ENCODE data around the gene MRPL20.
"Not testable (repeated sequence)": the region's sequence is repeated elsewhere in the genome, so short reads cannot be mapped to it uniquely, and the experiment has no call there.

Gene MRPL20

GRCh38 chr1:1390675-1391074 is 16.4 kb downstream of the MRPL20 start:
- DNase-seq, result no peak

DNA sequence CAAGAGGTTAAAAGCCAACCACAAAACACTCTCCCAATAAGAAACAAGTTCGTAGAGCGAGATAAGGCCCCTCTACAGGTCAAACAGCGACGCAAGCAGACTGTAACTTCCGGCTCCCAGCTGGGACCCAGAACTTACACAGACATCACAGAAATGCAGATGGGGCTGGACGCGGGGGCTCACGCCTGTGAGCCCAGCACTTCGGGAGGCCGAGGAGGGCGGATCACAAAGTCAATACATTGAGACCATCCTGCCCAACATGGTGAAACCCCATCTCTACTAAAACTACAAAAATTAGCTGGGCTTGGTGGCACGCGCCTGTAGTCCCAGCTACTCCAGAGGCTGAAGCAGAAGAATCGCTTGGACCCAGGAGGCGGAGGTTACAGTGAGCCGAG is 19.0 kb downstream of the MRPL20 start:
- no peak for DNase-seq

DNA sequence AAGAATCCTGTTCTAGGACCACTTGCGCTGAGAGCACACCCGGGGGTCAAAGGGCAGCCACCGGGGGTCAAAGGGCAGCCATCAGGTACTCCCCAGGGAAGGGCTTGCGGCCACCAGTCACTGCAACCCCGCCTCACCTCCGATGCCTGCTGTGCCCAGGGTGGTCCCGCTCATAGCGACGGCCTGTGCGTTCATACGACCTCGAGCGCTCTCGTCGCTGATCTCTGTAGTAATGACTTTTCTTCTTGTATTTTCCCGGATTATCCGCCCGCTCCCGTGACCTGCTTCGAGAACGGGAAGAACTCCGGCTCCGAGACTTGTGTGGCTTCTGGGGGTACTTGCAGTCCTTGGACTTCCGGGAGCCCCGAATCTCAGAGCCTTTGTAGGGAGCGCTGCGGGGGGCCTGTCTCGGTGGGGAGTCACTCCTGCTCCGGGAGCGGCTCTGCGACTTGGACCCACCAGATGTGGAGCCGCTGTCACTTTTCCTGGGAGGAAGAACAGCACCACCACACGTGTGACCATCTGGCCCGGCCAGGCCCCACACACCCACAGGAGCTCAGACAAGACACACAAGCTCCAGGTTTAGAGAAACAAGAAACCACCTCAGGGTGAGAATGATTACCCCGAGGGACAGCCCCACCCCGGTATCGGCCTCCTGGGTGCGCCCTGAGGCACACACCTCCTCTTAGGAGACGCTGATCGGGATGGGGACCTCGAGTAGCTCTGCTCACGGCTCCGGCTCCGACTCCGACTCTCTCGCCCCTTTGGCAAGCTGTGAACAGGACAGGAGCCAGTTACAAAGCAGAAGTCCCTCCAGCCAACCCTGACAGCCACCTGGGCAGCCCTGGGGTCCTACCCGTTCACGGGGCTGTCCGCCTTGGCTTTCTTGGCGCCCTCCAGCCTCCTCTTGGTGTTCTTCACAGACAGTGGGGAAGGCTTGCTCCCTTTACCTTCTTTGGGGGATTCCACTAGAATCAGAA is 19.7 kb downstream of the MRPL20 start:
- no peak for DNase-seq

DNA sequence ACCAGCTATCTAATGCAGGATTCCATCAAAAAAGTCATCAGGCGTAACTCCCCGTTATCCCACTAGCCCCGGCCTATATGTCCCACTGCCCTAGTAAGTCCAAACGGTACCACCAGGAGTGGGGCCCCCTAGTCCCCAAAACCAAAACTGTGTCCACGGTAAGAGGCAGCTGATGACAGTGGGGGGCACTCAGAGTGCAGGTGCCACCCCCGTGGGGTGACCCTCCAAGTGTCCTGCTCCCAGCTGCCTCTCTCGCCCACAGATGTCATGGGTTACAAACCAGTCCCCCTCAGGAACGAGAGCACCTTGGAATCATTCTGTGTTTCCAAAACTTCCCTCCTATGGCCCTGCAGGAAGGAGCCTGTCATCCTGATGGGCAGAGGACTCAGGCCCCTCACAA is 21.2 kb downstream of the MRPL20 start:
- DNase-seq, result no peak

- not testable (repeated sequence) for DNase-seq
These were observed 21.8 kb downstream of the MRPL20 start for GRCh38 chr1:1385339-1385738.

DNA sequence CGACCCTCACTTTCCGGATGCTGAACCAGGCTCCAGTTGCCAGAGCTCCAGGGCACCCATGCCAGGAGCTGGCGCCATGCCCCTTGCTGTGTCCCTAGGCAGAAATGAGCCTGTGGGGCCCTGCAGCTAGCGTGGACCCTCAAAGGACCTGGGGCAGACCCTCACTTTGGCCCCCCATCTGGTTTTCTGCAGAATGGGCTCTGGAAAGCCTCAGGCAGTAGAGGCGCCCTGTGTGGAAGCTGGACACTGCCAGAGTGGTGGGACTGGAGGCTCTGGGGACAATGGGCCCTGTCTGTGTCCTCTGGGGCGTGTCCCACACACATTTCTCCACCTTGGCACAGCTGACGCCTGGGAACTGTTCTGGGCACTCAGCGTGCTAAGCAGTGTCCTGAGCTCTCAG is 25.8 kb downstream of the MRPL20 start:
- DNase-seq, result no peak

GRCh38 chr1:1380860-1381259 is 26.2 kb downstream of the MRPL20 start:
- no peak for DNase-seq

DNA sequence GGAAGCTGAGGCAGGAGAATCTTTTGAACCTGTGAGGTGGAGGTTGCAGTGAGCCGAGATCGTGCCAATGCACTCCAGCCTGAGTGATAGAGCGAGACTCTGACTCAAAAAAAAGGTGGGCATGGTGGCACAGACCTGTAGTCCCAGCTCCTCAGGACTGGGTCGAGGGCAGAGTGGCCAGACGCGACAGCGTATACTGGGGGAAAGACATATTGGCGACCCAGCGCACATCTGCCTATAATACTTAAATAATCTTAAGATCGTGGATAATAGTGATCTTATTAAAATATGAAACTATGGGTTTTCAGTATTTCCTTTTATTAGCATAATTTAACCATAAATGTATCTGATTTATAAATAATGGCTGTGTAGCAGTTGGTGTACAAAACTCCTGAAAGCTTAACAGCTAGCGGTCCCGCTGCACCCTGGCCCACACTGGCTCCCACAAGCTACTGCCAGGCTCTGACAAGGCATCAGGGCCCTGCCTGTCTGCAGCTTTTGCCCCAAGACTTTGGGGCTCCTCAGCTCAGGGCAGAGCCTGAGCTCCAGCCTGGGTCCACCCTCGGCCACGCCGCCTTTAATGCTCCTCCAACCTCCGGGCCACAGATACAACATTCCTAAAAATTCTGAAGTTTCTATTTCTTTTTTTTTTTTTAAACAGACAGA is 29.4 kb downstream of the MRPL20 start:
- no peak for DNase-seq

DNA sequence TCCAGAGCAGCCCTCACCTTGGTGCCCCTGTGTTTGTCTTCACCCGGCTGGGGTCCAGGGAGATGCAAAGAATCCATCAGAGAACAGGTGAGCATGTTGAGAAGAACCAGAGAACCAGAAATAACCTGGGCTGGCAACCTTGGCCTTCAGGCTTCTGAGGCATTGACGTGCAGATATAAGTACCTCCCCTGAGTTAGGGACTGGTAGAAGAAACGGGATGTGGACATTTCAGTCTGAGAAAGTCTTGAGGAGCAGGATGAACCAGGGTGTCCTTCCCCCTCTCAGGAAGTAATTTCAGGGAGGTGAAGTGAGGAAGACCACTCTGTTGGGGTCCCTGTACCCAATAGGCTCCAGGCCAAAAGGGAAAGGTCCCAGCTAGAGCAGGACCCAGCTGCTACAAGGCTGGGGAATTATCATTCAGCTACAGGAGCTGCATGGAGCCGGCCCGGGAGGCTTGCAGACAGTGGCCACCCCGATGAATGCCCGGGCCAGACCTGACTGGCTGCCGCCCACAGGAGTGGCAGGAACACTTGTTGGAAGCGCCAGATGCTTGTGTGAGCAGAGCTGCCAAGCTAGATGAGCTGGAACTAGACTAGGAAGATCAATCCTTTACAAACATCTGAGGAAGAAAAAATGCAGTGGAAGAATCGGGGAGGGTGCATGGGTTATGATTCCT is 30.4 kb downstream of the MRPL20 start:
- no peak for DNase-seq

GRCh38 chr1:1374929-1375662 is 32.0 kb downstream of the MRPL20 start, which contains the start of gene AURKAIP1:
Gene AURKAIP1, minus strand, starts transcription at chr1:1375207. Its CDS starts 451 bp downstream, at chr1:1374756.
- DNase-seq, result peak; percentile 92 to 100 (median 99)

- no peak for DNase-seq
These were observed 32.5 kb downstream of the MRPL20 start for GRCh38 chr1:1374589-1374928.

- DNase-seq, result no peak
These were observed 33.1 kb downstream of the MRPL20 start for GRCh38 chr1:1373815-1374588.

DNA sequence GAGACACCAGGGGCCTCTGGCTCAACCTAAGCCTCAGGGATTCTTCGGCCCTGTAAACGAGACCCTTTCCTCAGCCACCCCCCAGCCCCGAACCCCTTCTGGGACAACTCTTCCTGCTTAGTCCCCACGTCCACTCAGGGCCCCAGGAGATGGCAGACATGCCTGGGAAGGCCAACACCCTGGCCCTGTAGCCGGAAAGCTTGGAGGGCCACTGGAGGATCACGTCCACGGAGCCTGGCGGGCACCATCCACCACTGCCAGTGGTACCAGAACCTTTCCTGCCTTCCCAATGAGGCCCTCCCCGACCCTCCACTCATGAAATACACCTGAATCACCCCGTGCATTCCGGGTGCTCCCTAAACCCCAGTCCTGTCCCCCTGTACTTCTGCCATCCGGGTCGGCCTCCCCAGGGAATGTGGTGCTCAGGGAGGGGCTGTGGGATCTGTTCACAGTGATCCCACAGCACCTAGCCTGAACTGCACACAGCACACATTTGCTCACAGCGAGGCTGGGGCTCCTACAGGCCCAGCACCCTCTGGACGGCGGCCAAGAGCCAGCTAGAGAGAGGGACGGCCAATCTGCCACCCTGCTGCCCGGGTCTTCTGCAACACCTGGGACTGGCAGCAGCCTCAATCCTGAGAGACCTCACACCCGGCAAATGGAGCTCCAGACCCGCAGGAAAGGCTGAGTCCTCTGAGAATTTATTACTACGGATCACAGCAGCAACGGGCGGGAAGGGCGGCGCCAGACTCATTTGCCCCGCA is 33.9 kb downstream of the MRPL20 start:
- DNase-seq, result no peak

- DNase-seq, result peak in 22 of 58 donors; percentile 8 to 61 (median 39)
These were observed 35.1 kb downstream of the MRPL20 start for GRCh38 chr1:1371746-1372711.

GRCh38 chr1:1371364-1371745 is 35.7 kb downstream of the MRPL20 start:
- DNase-seq, result no peak

GRCh38 chr1:1370771-1371300 is 36.3 kb downstream of the MRPL20 start:
- DNase-seq, result no peak

GRCh38 chr1:1370094-1370493 is 37.0 kb downstream of the MRPL20 start:
- DNase-seq, result not testable (repeated sequence)

GRCh38 chr1:1367315-1367714 is 39.8 kb downstream of the MRPL20 start:
- DNase-seq, result no peak
